Stimulated activated CD8-positive, alpha-beta memory T cell treated with anti-CD3 and anti-CD28 coated beads, Interleukin-15, amount 100 ng/mL, for 24 hours (primary cell): ENCODE results near the gene ADAMTS14.

ENCODE experiments used
- DNase-seq: peaks from one replicate; pipeline ENCODE4 v3.0.0-alpha.2; 2020; ENCODE audit warnings: low read depth

Gene ADAMTS14

GRCh38 chr10:70674560-70675495 lies 2.5 kb downstream of the ADAMTS14 start:
- DNase-seq = no peak

- no peak for DNase-seq
These were observed 3.3 kb downstream of the ADAMTS14 start for GRCh38 chr10:70675496-70676161.

GRCh38 chr10:70676511-70676910 lies 4.2 kb downstream of the ADAMTS14 start:
- no peak for DNase-seq

GRCh38 chr10:70677016-70677415 lies 4.7 kb downstream of the ADAMTS14 start:
- DNase-seq = no peak

GRCh38 chr10:70677620-70678249 lies 5.4 kb downstream of the ADAMTS14 start:
- DNase-seq = no peak

GRCh38 chr10:70678250-70678635 lies 5.9 kb downstream of the ADAMTS14 start:
- DNase-seq = no peak

- no peak for DNase-seq
These were observed 6.6 kb downstream of the ADAMTS14 start for GRCh38 chr10:70678757-70679489.

GRCh38 chr10:70679498-70679897 lies 7.2 kb downstream of the ADAMTS14 start:
- DNase-seq = no peak

- no peak for DNase-seq
These were observed 8.8 kb downstream of the ADAMTS14 start for GRCh38 chr10:70680899-70681730.

- no peak for DNase-seq
These were observed 9.4 kb downstream of the ADAMTS14 start for GRCh38 chr10:70681731-70682005.

GRCh38 chr10:70682920-70683600 lies 10.8 kb downstream of the ADAMTS14 start:
- no peak for DNase-seq

GRCh38 chr10:70683601-70683934 lies 11.3 kb downstream of the ADAMTS14 start:
- DNase-seq = no peak

- no peak for DNase-seq
These were observed 11.6 kb downstream of the ADAMTS14 start for GRCh38 chr10:70683940-70684339.

- DNase-seq = no peak
These were observed 12.1 kb downstream of the ADAMTS14 start for GRCh38 chr10:70684374-70684773.

- DNase-seq = no peak
These were observed 12.6 kb downstream of the ADAMTS14 start for GRCh38 chr10:70684839-70685454.

- DNase-seq = no peak
These were observed 13.2 kb downstream of the ADAMTS14 start for GRCh38 chr10:70685455-70685911.

GRCh38 chr10:70688828-70689227 lies 16.5 kb downstream of the ADAMTS14 start:
- DNase-seq = no peak

- no peak for DNase-seq
These were observed 17.4 kb downstream of the ADAMTS14 start for GRCh38 chr10:70689661-70690060.

GRCh38 chr10:70690589-70690988 lies 18.3 kb downstream of the ADAMTS14 start:
- no peak for DNase-seq

GRCh38 chr10:70691611-70692010 lies 19.3 kb downstream of the ADAMTS14 start:
- DNase-seq = no peak
